ENCODE results near the gene GET4. TPM values are rescaled to one million over a fixed set of nuclear protein-coding genes. Genes with fewer than 3 reads are reported as not detected.

The GET4 gene
- total RNA-seq, 1 experiment from 2014 or later, result 120 TPM

DNA sequence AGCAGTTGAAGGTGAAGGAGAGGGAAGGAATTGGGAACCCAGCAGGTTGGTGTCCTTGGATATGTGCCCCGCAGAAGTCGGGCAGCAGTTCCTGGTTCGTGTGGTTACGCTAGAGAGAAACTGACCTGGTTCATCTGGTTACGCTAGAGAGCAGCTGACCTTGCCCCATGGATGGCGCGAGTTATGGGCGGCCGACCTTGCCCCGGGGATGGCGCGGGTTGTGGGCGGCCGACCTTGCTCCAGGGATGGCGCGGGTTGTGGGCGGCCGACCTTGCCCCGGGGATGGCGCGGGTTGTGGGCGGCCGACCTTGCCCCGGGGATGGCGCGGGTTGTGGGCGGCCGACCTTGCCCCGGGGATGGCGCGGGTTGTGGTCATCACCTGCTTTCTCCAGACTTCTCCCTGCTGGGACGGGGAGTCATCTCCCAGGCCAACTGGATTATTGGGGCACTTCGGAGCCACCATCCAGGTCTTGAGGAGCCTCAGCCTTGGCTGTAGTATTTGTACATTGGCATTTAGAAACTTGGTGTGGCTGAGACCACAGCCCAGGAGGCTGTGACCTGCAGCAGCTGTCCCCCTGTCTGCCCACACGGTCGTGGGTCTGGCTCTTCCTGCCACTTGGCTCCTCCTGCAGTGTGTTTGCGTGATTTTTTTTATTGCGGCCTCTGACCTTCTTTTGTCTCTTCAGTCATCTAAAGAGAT is 6.1 kb downstream of the GET4 start:
- no TSS peak for BruUV-seq (replicated peaks)
- CTCF ChIA-PET, result no interaction called here

GRCh38 chr7:883055-884021 is 7.0 kb downstream of the GET4 start:
- ChIA-PET POLR2A (ENCODE audit: unreplicated experiment) (no interaction called here), CTCF (interaction anchor here (0.6 kb wide), 1 partner anchor 249 kb away, joined by 17 read pairs; no protein-coding TSS in a partner anchor)
- H3F3A ChIP-seq (ENCODE audit: insufficient read depth, low read depth), result no peaks in the 10 kb centered on the region; the same call in 1 of the 2 replicates
- no peak overlapping the region for H3K4me2 ChIP-seq
- peaks cover 96% of the 10 kb centered on the region for H4K20me1 ChIP-seq (ENCODE audit: insufficient read depth)
- no peak overlapping the region for H2AFZ ChIP-seq
- BruUV-seq (replicated peaks), result no TSS peak
- no peak overlapping the region for H3K27ac ChIP-seq
- no peaks in the 10 kb centered on the region for H3K9me3 ChIP-seq (ENCODE audit: insufficient read depth, low read depth)
- TF ChIP-seq, protein P1, sequence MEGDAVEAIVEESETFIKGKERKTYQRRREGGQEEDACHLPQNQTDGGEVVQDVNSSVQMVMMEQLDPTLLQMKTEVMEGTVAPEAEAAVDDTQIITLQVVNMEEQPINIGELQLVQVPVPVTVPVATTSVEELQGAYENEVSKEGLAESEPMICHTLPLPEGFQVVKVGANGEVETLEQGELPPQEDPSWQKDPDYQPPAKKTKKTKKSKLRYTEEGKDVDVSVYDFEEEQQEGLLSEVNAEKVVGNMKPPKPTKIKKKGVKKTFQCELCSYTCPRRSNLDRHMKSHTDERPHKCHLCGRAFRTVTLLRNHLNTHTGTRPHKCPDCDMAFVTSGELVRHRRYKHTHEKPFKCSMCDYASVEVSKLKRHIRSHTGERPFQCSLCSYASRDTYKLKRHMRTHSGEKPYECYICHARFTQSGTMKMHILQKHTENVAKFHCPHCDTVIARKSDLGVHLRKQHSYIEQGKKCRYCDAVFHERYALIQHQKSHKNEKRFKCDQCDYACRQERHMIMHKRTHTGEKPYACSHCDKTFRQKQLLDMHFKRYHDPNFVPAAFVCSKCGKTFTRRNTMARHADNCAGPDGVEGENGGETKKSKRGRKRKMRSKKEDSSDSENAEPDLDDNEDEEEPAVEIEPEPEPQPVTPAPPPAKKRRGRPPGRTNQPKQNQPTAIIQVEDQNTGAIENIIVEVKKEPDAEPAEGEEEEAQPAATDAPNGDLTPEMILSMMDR (conservative IDR thresholded peaks at IDR 0.05), result no peak
- no peak for TF ChIP-seq EZH2 (IDR thresholded peaks at IDR 0.05; ENCODE audit: low read depth)
- DNase-seq, result no peak
- H3K4me1 ChIP-seq (replicated peaks; ENCODE audit: insufficient read depth), result peaks cover 12% of the 10 kb centered on the region
- H3K36me3 ChIP-seq (ENCODE audit: low read depth), result peaks cover 14% of the 10 kb centered on the region
- H3K27me3 ChIP-seq (ENCODE audit: insufficient read depth, low read depth), result no peaks in the 10 kb centered on the region
- H3K4me3 ChIP-seq, result no peak overlapping the region
- no peaks in the 10 kb centered on the region for H3K9me2 ChIP-seq (ENCODE audit: insufficient read depth)
- intact Hi-C loops (cut with micrococcal nuclease; ENCODE audit: unreplicated experiment), result no loop called here
- peaks cover 100% of the 10 kb centered on the region for H3K79me2 ChIP-seq (ENCODE audit: low read depth)

More for the DNA sequence above, 6.1 kb downstream of the GET4 start:
- Histone ChIP-seq H3K9me3 (ENCODE audit: insufficient read depth, low read depth) (no peaks in the 10 kb centered on the region), H3K4me2 (no peak overlapping the region), H3K4me1 (replicated peaks; ENCODE audit: insufficient read depth) (peaks cover 15% of the 10 kb centered on the region), H3K79me2 (ENCODE audit: low read depth) (peaks cover 98% of the 10 kb centered on the region), H3K9me2 (ENCODE audit: insufficient read depth) (no peaks in the 10 kb centered on the region), H4K20me1 (ENCODE audit: insufficient read depth) (peaks cover 94% of the 10 kb centered on the region), H3F3A (ENCODE audit: insufficient read depth, low read depth) (no peaks in the 10 kb centered on the region; the same call in 1 of the 2 replicates), H3K27me3 (ENCODE audit: insufficient read depth, low read depth) (no peaks in the 10 kb centered on the region), H3K4me3 (no peak overlapping the region), H2AFZ (no peak overlapping the region), H3K36me3 (ENCODE audit: low read depth) (peaks cover 8% of the 10 kb centered on the region), H3K27ac (no peak overlapping the region)
- POLR2A ChIA-PET (ENCODE audit: unreplicated experiment), result no interaction called here
- intact Hi-C loops (cut with micrococcal nuclease; ENCODE audit: unreplicated experiment), result no loop called here
- TF ChIP-seq EZH2 (IDR thresholded peaks at IDR 0.05; ENCODE audit: low read depth), result no peak
- TF ChIP-seq, protein P1 (conservative IDR thresholded peaks at IDR 0.05), result no peak
- DNase-seq, result no peak

DNA sequence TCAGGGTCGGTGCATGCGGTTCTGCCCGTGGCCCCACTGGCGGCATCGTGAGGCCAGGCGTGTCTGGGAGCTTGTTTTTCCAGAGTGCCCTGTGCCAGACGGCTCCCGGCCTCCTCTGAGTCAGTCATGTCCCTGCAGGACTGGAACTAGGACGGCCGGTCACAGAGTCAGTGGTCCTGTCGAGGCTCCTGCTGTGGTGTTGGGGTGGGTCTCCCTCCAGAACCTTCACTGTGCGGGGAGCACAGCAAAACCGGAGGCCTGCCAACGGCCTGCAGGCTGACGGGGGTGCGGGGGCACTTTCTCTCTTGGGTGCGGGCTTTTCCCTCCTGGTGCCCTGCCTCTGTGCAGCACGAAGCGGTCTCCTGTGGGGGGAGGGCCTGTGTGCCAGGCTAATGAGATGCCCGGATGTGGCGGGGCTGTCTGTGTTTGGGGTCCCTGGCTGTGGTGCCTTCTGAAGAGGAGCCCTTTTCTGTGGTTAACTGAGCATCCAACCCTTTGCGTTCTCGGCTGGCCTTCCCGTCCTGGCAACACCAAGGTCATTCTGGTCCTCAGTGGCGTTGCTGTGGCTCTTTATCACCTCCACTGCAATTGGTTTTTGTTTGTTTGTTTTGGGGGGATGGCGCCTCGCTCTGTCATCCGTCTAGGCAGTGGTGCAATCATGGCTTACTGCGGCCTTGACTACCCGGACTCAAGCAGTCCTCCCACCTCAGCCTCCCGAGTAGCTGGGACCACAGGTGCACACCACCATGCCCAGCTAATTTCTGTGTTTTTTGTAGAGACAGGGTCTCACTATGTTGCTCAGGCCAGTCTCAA is 8.0 kb downstream of the GET4 start:
- no peaks in the 10 kb centered on the region for H3K9me2 ChIP-seq (ENCODE audit: insufficient read depth)
- TF ChIP-seq, protein P1 (conservative IDR thresholded peaks at IDR 0.05), result no peak
- TF ChIP-seq EZH2 (IDR thresholded peaks at IDR 0.05; ENCODE audit: low read depth), result no peak
- ChIA-PET POLR2A (ENCODE audit: unreplicated experiment) (no interaction called here), CTCF (no interaction called here)
- no peak overlapping the region for H3K4me2 ChIP-seq
- H4K20me1 ChIP-seq (ENCODE audit: insufficient read depth), result peaks cover 96% of the 10 kb centered on the region
- H3K36me3 ChIP-seq (ENCODE audit: low read depth), result peaks cover 14% of the 10 kb centered on the region
- no peak for DNase-seq
- H3K27ac ChIP-seq, result no peak overlapping the region
- no peak overlapping the region for H2AFZ ChIP-seq
- no peaks in the 10 kb centered on the region for H3K9me3 ChIP-seq (ENCODE audit: insufficient read depth, low read depth)
- peaks cover 100% of the 10 kb centered on the region for H3K79me2 ChIP-seq (ENCODE audit: low read depth)
- BruUV-seq (replicated peaks), result no TSS peak
- no peak overlapping the region for H3K4me3 ChIP-seq
- intact Hi-C loops (cut with micrococcal nuclease; ENCODE audit: unreplicated experiment), result no loop called here
- no peaks in the 10 kb centered on the region for H3K27me3 ChIP-seq (ENCODE audit: insufficient read depth, low read depth)
- peaks cover 1% of the 10 kb centered on the region; the same call in 1 of the 2 replicates for H3K4me1 ChIP-seq (replicated peaks; ENCODE audit: insufficient read depth)
- peaks cover 3% of the 10 kb centered on the region; the same call in 1 of the 2 replicates for H3F3A ChIP-seq (ENCODE audit: insufficient read depth, low read depth)
